Muscle of leg (tissue), 11 donors: ENCODE results near the gene CDKAL1. TPM values are rescaled to one million over a fixed set of nuclear protein-coding genes. Genes with fewer than 3 reads are reported as not detected.

ENCODE experiments used
- DNase-seq: peaks from one replicate; pipeline ENCODE4 v3.0.0; 2013
- H3K27ac ChIP-seq: one replicate; pipeline ENCODE4 v1.5.1; 2013; ENCODE audit warnings: mild to moderate bottlenecking, low read length, control low read depth
- H3K27me3 ChIP-seq: one replicate; pipeline ENCODE4 v1.6.1; 2013; ENCODE audit warnings: low read length; ENCODE audit not compliant: control insufficient read depth, insufficient read depth
- H3K36me3 ChIP-seq: one replicate; pipeline ENCODE4 v1.6.1; 2013; ENCODE audit warnings: low read length; ENCODE audit not compliant: control insufficient read depth, insufficient read depth
- H3K4me1 ChIP-seq: one replicate; pipeline ENCODE4 v1.6.1; 2013; ENCODE audit warnings: low read length; ENCODE audit not compliant: control insufficient read depth, insufficient read depth
- H3K4me3 ChIP-seq: one replicate; pipeline ENCODE4 v1.5.1; 2013; ENCODE audit warnings: low read length, control low read depth
- H3K9me3 ChIP-seq: replicated peaks from 2 replicates; pipeline ENCODE4 v1.6.1; 2013; ENCODE audit warnings: low read depth, low read length; ENCODE audit not compliant: control insufficient read depth
- WGBS: methylation state at CpG from one replicate; pipeline ENCODE4 v1.1.5; 2013; ENCODE audit warnings: missing lambda C conversion rate; ENCODE audit not compliant: insufficient coverage; 5-methylcytosine and 5-hydroxymethylcytosine counted together
- polyA plus RNA-seq, 8 donors: library from polyadenylated mRNA; unstranded; fragments of 120-200 nt; gene quantifications; one replicate each; pipeline versions ENCODE4 v1.2.1 to v1.2.3, GENCODE V29; 2013; ENCODE audit warnings: inconsistent platforms in 1 of 8, low replicate concordance in 1 of 8; ENCODE audit not compliant: insufficient read length in 8 of 8, insufficient read depth in 1 of 8
- total RNA-seq: library from RNA; stranded (reverse); fragments of 120-200 nt; gene quantifications from one replicate; pipeline ENCODE4 v1.2.4, GENCODE V29; 2013

The CDKAL1 gene
- total and polyA plus RNA-seq, 9 donors: 11.0 to 23.6 (median 13.0) TPM

GRCh38 chr6:21219856-21220255, 685.6 kb downstream of the CDKAL1 start:
- H3K4me1 ChIP-seq: no peaks in the 10 kb centered on the region
- no CpG with 5 or more reads among the region's 7 CpGs for WGBS
- H3K27ac ChIP-seq: no peak overlapping the region
- H3K9me3 ChIP-seq: no peaks in the 10 kb centered on the region
- no peak for DNase-seq
- no peak overlapping the region for H3K4me3 ChIP-seq
- H3K27me3 ChIP-seq: no peaks in the 10 kb centered on the region
- peaks cover 3% of the 10 kb centered on the region for H3K36me3 ChIP-seq

GRCh38 chr6:21220271-21220987, 686.2 kb downstream of the CDKAL1 start:
- WGBS: 82% methylated on average over 2 of the region's 5 CpGs
- no peaks in the 10 kb centered on the region for H3K27me3 ChIP-seq
- no peaks in the 10 kb centered on the region for H3K4me1 ChIP-seq
- no peaks in the 10 kb centered on the region for H3K9me3 ChIP-seq
- H3K27ac ChIP-seq: no peak overlapping the region
- DNase-seq: no peak
- no peaks in the 10 kb centered on the region for H3K36me3 ChIP-seq
- H3K4me3 ChIP-seq: no peak overlapping the region

- no peaks in the 10 kb centered on the region for H3K27me3 ChIP-seq
- no peaks in the 10 kb centered on the region for H3K9me3 ChIP-seq
- H3K27ac ChIP-seq: no peak overlapping the region
- 93% methylated on average over 3 of the region's 7 CpGs for WGBS
- no peaks in the 10 kb centered on the region for H3K4me1 ChIP-seq
- no peaks in the 10 kb centered on the region for H3K36me3 ChIP-seq
- no peak overlapping the region for H3K4me3 ChIP-seq
- no peak for DNase-seq
Observed at GRCh38 chr6:21222656-21223055, 688.4 kb downstream of the CDKAL1 start.

- no peak for DNase-seq
- Histone ChIP-seq H3K9me3 (no peaks in the 10 kb centered on the region), H3K27ac (no peak overlapping the region), H3K4me1 (no peaks in the 10 kb centered on the region), H3K36me3 (peaks cover 3% of the 10 kb centered on the region), H3K27me3 (no peaks in the 10 kb centered on the region), H3K4me3 (no peak overlapping the region)
- WGBS: no CpG with 5 or more reads among the region's 5 CpGs
Observed at GRCh38 chr6:21225912-21226311, 691.7 kb downstream of the CDKAL1 start.

GRCh38 chr6:21227486-21227885, 693.2 kb downstream of the CDKAL1 start:
- H3K27ac ChIP-seq: no peak overlapping the region
- no peaks in the 10 kb centered on the region for H3K4me1 ChIP-seq
- no peak overlapping the region for H3K4me3 ChIP-seq
- H3K9me3 ChIP-seq: no peaks in the 10 kb centered on the region
- no peaks in the 10 kb centered on the region for H3K27me3 ChIP-seq
- 90% methylated on average over 4 of the region's 6 CpGs for WGBS
- DNase-seq: no peak
- H3K36me3 ChIP-seq: peaks cover 13% of the 10 kb centered on the region

- DNase-seq: no peak
- Histone ChIP-seq H3K4me3 (no peak overlapping the region), H3K27me3 (no peaks in the 10 kb centered on the region), H3K9me3 (peaks cover 3% of the 10 kb centered on the region), H3K36me3 (peaks cover 20% of the 10 kb centered on the region), H3K27ac (no peak overlapping the region), H3K4me1 (no peaks in the 10 kb centered on the region)
- WGBS: 86% methylated on average over 1 of the region's 2 CpGs
Observed at GRCh38 chr6:21228411-21228810, 694.2 kb downstream of the CDKAL1 start.

- no peaks in the 10 kb centered on the region for H3K27me3 ChIP-seq
- 75% methylated on average over 1 of the region's 6 CpGs for WGBS
- H3K36me3 ChIP-seq: peaks cover 23% of the 10 kb centered on the region
- H3K4me1 ChIP-seq: no peaks in the 10 kb centered on the region
- no peak for DNase-seq
- H3K9me3 ChIP-seq: peaks cover 6% of the 10 kb centered on the region
- H3K27ac ChIP-seq: no peak overlapping the region
- no peak overlapping the region for H3K4me3 ChIP-seq
Observed at GRCh38 chr6:21228876-21229460, 694.7 kb downstream of the CDKAL1 start.

- no peaks in the 10 kb centered on the region for H3K4me1 ChIP-seq
- H3K9me3 ChIP-seq: peaks cover 6% of the 10 kb centered on the region
- no peak overlapping the region for H3K27ac ChIP-seq
- peaks cover 23% of the 10 kb centered on the region for H3K36me3 ChIP-seq
- no peaks in the 10 kb centered on the region for H3K27me3 ChIP-seq
- no peak for DNase-seq
- WGBS: no CpG with 5 or more reads among the region's 5 CpGs
- H3K4me3 ChIP-seq: no peak overlapping the region
Observed at GRCh38 chr6:21230536-21230935, 696.3 kb downstream of the CDKAL1 start.

- H3K9me3 ChIP-seq: peaks cover 12% of the 10 kb centered on the region
Observed at GRCh38 chr6:21235162-21235561, 700.9 kb downstream of the CDKAL1 start.

GRCh38 chr6:21238208-21238607, 704.0 kb downstream of the CDKAL1 start:
- Histone ChIP-seq H3K27me3 (no peaks in the 10 kb centered on the region), H3K36me3 (peaks cover 5% of the 10 kb centered on the region), H3K9me3 (peaks cover 10% of the 10 kb centered on the region), H3K4me1 (no peaks in the 10 kb centered on the region), H3K4me3 (no peak overlapping the region), H3K27ac (no peak overlapping the region)
- no CpG with 5 or more reads among the region's 2 CpGs for WGBS
- no peak for DNase-seq

More at GRCh38 chr6:21235162-21235561, 700.9 kb downstream of the CDKAL1 start:
- no peaks in the 10 kb centered on the region for H3K27me3 ChIP-seq
- no peaks in the 10 kb centered on the region for H3K4me1 ChIP-seq
- no peak overlapping the region for H3K4me3 ChIP-seq
- H3K27ac ChIP-seq: no peak overlapping the region
- H3K36me3 ChIP-seq: peaks cover 23% of the 10 kb centered on the region
- DNase-seq: no peak
